ENCODE measurements around the gene TBX21. TPM values are rescaled to one million over a fixed set of nuclear protein-coding genes. Genes with fewer than 3 reads are reported as not detected.

The TBX21 gene
- total and polyA plus RNA-seq, 11 donors, result 0.07 to 3.2 (median 0.21) TPM; not detected in 2

GRCh38 chr17:47707056-47707804, 25.8 kb upstream of the TBX21 start:
- DNase-seq (peak in 2 of 5 donors; percentile 25 to 44), ATAC-seq (peak in 1 of 4 donors; percentile 5)
- peak overlapping the region in 8 of 12 donors; percentile 13 to 67 (median 41) for H3K27ac ChIP-seq
- H3K9me3 ChIP-seq, result no peaks in the 10 kb centered on the region
- TF ChIP-seq POLR2A (IDR thresholded peaks at IDR 0.05), result no peak
- TF ChIP-seq CTCF (IDR thresholded peaks at IDR 0.05), result no peak
- H3K36me3 ChIP-seq, result peaks cover 0 to 26% (median 19%) of the 10 kb centered on the region in 9 donors
- H3K27me3 ChIP-seq, result no peaks in the 10 kb centered on the region
- intact Hi-C loops (cut with DNase I), result loop anchor here in 2 of 10 donors (10.0 kb wide), 2 partner anchors 78 to 88 kb away; no protein-coding TSS in a partner anchor
- H3K4me1 ChIP-seq, result peaks cover 0 to 65% (median 24%) of the 10 kb centered on the region in 12 donors
- WGBS, 4 donors, result 64 to 70% (median 66%) methylated on average over 4 of the region's 4 CpGs
- H3K4me3 ChIP-seq, result no peak overlapping the region

- Histone ChIP-seq H3K4me3 (peak overlapping the region in 8 of 12 donors; percentile 17 to 59 (median 37)), H3K27ac (peak overlapping the region in 2 of 12 donors; percentile 12 to 67), H3K9me3 (no peaks in the 10 kb centered on the region), H3K36me3 (peaks cover 0 to 26% (median 19%) of the 10 kb centered on the region in 9 donors), H3K27me3 (no peaks in the 10 kb centered on the region), H3K4me1 (peaks cover 0 to 65% (median 24%) of the 10 kb centered on the region in 12 donors)
- TF ChIP-seq POLR2A (IDR thresholded peaks at IDR 0.05), result no peak
- TF ChIP-seq CTCF (IDR thresholded peaks at IDR 0.05), result no peak
- 78 to 86% (median 84%) methylated on average over 3 of the region's 3 CpGs for WGBS, 4 donors
- intact Hi-C loops (cut with DNase I), result loop anchor here in 2 of 10 donors (10.0 kb wide), 2 partner anchors 77 to 87 kb away; no protein-coding TSS in a partner anchor
- peak in 1 of 5 donors; percentile 0 for DNase-seq
- ATAC-seq, result no peak
Observed at GRCh38 chr17:47707884-47708283, 25.2 kb upstream of the TBX21 start.

- no peak for ATAC-seq
- Histone ChIP-seq H3K4me1 (peaks cover 0 to 60% (median 24%) of the 10 kb centered on the region in 12 donors), H3K9me3 (no peaks in the 10 kb centered on the region), H3K4me3 (peak overlapping the region in 11 of 12 donors; percentile 8 to 59 (median 34)), H3K36me3 (peaks cover 0 to 26% (median 19%) of the 10 kb centered on the region in 9 donors), H3K27me3 (no peaks in the 10 kb centered on the region), H3K27ac (peak overlapping the region in 3 of 12 donors; percentile 12 to 67 (median 62))
- intact Hi-C loops (cut with DNase I), result loop anchor here in 2 of 10 donors (10.0 kb wide), 2 partner anchors 76 to 86 kb away; no protein-coding TSS in a partner anchor
- DNase-seq, result peak in 2 of 5 donors; percentile 17 to 49
- WGBS, 4 donors, result 57 to 76% (median 62%) methylated on average over 22 to 31 of the region's 31 CpGs
- TF ChIP-seq CTCF (IDR thresholded peaks at IDR 0.05), result no peak
- no peak for TF ChIP-seq POLR2A (IDR thresholded peaks at IDR 0.05)
Observed at GRCh38 chr17:47708312-47708863, 24.6 kb upstream of the TBX21 start.

Measured in heart left ventricle (tissue), 16 donors.